ENCODE measurements around the gene ESRRA.
A peak's percentile ranks its signal among the peaks of the same experiment; 100 is the strongest.

ESRRA gene

GRCh38 chr11:64344787-64345186, 39.5 kb downstream of the ESRRA start:
- FAIRE-seq (no peak), DNase-seq (ENCODE audit: insufficient read length, low spot score) (no peak)

- FAIRE-seq: no peak
Observed at GRCh38 chr11:64347193-64347867, 42.0 kb downstream of the ESRRA start.

DNA sequence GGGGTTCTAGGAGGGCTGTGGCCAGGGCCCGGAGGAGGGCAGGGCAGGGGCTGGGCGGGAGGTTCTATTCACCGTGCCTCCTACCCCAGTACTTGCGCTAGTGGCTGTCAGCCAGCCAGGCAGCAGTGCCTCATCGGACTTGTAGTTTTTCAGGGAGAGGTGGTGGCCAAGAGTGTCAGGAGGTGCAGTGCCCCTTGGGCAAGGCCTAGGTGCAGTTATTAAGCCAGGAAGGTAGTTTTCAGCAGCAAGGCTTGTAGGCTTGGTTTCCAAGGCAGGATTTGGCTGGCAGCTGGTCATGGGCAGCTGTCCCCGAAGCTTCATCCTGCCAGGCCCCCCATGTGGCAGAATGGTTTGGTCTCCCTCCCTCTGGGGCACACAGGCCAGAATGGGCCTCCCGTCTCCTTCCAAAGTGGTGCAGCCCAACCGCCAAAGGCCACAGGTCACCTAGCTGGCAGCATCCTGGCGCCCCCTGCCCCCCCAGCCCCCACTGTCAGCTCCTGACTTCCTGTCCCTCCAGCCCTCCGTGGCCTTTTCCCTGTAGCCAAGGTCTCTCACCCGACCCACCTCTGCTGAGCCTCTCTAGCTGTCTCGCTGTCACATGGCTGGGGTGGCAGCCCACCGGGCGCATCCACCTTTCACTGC, 43.2 kb downstream of the ESRRA start:
- no peak for FAIRE-seq

More at GRCh38 chr11:64347193-64347867, 42.0 kb downstream of the ESRRA start:
- no peak for DNase-seq (ENCODE audit: insufficient read length, low spot score)

DNA sequence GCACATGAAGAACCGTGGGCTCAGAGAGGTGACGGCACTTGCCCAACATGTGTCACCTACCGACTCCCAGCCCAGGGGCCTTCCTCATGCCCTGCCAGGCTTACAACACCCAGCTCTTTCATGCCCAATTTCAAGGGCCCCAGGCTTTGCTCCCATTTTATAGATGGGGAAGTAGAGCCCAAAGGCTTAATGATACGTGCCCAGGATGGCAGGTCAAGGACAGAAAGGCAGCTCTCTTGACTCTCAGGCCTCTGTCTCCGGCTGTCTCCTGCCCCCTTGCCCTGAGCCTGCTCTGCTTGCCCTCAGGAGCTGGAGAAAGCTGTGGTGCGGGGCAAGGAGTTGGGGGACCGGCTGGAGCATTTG, 43.7 kb downstream of the ESRRA start:
- no peak for FAIRE-seq
- no peak for DNase-seq (ENCODE audit: insufficient read length, low spot score)

More for the DNA sequence above, 43.2 kb downstream of the ESRRA start:
- DNase-seq (ENCODE audit: insufficient read length, low spot score): no peak

DNA sequence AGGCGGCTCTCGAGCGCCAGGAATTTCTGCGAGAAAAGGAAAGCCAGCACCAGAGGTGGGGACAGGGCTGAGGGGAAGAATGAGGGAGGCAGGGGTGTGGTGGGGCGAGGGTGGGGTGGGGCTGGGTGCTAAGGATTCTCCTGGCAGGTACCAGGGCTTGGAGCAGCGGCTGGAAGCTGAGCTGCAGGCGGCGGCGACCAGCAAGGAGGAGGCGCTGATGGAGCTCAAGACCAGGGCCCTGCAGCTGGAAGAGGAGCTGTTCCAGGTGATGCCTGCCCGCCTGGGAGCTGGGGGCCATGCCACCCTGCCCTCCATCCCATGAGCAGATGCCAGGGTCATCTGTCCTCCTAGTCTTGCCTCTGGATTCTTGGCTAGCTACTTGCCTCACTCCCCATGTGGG, 44.1 kb downstream of the ESRRA start:
- FAIRE-seq (no peak), DNase-seq (ENCODE audit: insufficient read length, low spot score) (no peak)

GRCh38 chr11:64351136-64351631, 45.9 kb downstream of the ESRRA start:
- DNase-seq (ENCODE audit: insufficient read length, low spot score) (no peak), FAIRE-seq (no peak)

DNA sequence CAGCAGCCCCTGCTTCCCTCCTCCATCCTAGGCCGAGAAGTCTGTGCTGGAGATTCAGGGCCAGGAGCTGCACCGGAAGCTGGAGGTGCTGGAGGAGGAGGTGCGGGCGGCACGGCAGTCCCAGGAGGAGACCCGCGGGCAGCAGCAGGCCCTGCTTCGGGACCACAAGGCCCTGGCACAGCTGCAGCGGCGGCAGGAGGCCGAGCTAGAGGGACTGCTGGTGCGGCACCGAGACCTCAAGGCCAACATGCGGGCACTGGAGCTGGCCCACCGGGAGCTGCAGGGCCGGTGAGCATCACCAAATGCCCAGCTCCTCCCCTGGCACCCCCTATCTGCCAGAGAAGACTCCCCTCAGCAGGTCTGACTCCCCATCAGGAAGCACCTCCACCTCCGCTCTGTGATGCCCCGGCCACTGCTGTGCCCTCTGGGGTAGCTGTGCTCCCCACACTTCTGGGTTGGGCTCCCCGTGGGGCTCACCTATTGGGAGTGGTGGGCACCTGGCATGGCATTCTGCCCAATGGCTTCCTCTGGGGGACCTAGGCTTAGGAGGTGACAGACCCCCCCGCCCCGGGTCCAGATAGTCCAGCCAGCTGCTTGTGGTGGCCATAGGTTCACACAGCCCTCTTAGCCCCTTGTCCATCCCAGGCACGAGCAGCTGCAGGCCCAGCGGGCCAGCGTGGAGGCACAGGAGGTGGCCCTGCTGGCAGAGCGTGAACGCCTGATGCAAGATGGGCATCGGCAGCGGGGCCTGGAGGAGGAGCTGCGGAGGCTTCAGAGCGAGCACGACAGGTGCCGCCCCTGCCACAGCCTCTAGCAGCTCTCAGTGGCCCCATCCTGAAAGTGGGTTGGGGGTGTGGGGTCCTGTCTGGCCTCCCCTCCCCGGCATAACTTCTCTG, 47.0 kb downstream of the ESRRA start:
- no peak for DNase-seq (ENCODE audit: insufficient read length, low spot score)
- no peak for FAIRE-seq

DNA sequence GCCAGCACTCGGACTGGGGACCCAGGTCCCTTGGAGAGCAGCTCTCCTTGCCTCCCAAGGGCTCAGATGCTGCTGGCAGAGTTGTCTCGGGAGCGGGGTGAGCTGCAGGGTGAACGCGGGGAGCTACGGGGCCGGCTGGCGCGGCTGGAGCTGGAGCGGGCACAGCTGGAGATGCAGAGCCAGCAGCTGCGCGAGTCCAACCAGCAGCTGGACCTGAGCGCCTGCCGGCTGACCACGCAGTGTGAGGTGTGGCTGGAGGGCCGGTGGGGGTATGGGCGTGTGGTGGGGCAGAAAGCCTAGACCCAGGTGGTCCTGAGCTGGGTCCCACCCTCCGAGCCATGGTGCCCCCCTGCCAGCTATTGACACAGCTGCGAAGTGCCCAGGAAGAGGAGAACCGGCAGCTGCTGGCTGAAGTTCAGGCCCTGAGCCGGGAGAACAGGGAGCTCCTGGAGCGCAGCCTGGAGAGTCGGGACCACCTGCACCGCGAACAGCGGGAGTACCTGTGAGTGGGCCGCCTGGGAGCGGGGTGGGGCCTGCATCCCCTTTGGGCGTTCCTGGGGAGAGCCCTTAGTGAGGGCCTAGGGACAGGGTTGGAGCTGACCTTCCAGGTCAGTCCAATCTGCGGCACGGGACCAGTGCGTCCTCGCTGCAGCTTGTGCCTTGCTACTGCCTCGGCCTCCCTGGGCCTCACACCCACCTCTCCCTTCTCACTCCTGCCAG, 47.8 kb downstream of the ESRRA start:
- DNase-seq (ENCODE audit: insufficient read length, low spot score): no peak
- no peak for FAIRE-seq

- DNase-seq (ENCODE audit: insufficient read length, low spot score) (no peak), FAIRE-seq (no peak)
Observed at GRCh38 chr11:64353715-64354506, 48.6 kb downstream of the ESRRA start.

- DNase-seq (ENCODE audit: insufficient read length, low spot score) (peak; percentile 87), FAIRE-seq (peak; percentile 68)
Observed at GRCh38 chr11:64355078-64355940, 50.0 kb downstream of the ESRRA start.

GRCh38 chr11:64356498-64357411, 51.4 kb downstream of the ESRRA start:
- DNase-seq (ENCODE audit: insufficient read length, low spot score) (no peak), FAIRE-seq (no peak)

- DNase-seq (ENCODE audit: insufficient read length, low spot score): no peak
- no peak for FAIRE-seq
Observed at GRCh38 chr11:64357446-64357845, 52.1 kb downstream of the ESRRA start.

DNA sequence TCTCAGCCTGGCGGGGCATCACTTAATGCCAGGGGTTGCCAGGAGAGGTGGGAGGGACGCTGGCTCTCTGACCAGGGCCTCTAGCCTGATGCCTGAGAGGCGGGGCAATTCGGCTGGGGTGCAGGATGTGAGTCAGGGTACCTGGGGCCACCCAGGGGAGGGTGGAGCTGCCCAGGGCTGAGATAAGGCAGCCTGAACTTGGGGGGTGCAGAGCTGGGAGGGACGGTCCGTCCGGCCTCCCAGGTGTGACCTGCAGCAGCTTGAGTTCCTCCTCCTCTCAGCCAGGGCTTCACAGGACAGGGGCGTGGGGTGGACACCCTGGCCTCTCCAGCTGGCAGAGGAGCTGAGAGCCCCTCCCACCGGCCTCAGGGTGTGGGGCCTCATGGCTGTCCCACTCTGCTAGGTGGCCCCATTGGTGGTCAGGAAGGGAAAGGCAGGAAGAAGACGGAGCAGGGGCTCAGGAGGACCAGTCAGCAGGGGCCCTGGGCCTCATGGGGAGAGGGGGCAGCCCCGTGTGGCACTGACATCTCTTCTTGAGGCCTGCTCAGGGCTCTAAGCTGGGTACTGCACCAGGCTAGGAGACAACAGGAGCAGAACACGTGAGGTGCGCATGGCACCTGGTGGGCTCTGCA, 52.7 kb downstream of the ESRRA start:
- no peak for FAIRE-seq

GRCh38 chr11:64358536-64358906, 53.2 kb downstream of the ESRRA start:
- FAIRE-seq (no peak), DNase-seq (ENCODE audit: insufficient read length, low spot score) (no peak)

More for the DNA sequence above, 52.7 kb downstream of the ESRRA start:
- no peak for DNase-seq (ENCODE audit: insufficient read length, low spot score)

DNA sequence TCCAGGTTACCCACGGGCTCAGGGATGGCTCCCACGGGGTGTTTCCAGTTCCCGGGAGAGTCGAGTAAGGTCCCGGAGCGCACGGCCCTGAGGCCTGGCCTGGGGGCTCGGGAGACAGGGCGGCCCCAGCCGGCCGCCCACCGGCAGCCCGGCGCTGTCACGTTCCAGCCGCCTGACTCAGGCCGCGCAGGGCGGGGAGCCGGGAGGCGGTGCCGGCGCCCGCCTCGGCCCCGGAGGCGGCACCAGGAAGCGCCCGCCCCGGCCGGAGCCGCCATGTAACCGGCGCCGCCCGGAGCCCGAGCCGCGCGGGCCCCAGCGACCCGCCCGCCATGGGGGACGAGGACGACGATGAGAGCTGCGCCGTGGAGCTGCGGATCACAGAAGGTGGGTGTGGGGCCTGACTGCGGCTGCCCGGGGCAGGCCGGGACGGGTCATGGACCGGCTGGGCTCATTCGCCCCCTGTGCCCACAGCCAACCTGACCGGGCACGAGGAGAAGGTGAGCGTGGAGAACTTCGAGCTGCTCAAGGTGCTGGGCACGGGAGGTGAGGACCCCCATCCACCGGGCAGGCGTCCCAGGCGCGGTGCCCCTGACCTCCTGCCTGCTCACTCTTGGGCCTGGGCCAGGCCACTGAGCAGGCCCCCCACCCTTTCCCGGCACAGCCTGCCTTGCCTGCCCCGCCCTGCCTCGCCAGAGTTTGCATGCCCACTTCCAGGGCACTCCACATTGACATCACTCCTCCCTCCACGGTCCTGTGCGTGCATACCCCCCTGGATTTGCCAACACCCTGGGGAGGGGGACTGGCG, 53.8 kb downstream of the ESRRA start, which contains the start of gene RPS6KA4:
Gene RPS6KA4, plus strand, starts transcription at position 256 of the 805 bp plus-strand sequence. Its CDS starts 74 bp downstream, at position 330.
- DNase-seq (ENCODE audit: insufficient read length, low spot score) (peak; percentile 90), FAIRE-seq (no peak)

DNA sequence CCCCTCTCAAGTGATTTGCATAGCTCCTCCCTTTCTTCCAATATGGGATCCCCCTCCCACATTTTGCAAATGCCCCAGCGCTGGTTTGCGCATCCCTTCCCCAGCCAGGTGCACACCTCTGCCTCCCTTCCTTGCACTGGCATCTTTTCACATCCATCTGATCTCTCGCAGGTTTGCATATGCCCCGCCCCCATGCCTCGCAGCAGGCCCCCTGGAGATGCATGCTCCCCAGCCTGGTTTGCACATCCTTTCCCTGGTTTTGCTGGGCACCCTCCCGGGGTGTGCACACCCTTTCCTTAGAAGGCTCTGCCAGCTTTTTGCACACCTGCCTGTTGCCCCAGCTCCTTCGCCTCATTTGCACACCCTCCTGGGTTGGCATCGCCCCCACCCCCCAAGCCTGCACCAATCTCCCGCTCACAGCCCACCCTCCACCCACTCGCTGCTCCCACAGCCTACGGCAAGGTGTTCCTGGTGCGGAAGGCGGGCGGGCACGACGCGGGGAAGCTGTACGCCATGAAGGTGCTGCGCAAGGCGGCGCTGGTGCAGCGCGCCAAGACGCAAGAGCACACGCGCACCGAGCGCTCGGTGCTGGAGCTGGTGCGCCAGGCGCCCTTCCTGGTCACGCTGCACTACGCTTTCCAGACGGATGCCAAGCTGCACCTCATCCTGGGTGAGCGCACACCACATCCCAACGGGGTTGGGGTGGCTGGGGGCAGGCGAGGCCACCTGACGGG, 54.6 kb downstream of the ESRRA start:
- DNase-seq (ENCODE audit: insufficient read length, low spot score) (no peak), FAIRE-seq (peak; percentile 62)
